SIG-M5 treated with dmso at 0.1 percent for 504 hours (cell line): ENCODE data around the gene BHMT.
"Not testable (repeated sequence)": the region's sequence is repeated elsewhere in the genome, so short reads cannot be mapped to it uniquely, and the experiment has no call there.

ENCODE experiments used
- DNase-seq: peaks from one replicate; lab custom pipeline; 2025; ENCODE audit not compliant: unreplicated experiment; lab: John Stamatoyannopoulos, UW

BHMT gene

DNA sequence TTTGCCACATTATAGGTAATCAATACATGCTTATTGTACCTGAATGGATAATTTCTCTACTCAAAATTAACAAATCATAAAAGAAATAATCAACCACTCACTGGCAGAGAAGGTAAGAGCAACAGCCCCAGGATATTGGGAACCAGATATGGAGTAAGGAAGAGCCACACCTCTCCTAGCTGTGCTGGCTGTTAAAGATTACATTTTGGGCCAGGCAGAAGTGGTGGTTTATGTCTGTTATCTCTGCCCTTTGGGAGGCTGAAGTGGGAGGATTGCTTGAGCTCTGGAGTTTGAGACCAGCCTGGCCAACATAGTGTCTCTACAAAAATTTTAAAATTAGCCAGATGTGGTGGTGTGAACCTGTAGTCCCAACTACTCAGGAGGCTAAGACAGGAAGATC lies 56.4 kb downstream of the BHMT start:
- DNase-seq, result no peak

DNA sequence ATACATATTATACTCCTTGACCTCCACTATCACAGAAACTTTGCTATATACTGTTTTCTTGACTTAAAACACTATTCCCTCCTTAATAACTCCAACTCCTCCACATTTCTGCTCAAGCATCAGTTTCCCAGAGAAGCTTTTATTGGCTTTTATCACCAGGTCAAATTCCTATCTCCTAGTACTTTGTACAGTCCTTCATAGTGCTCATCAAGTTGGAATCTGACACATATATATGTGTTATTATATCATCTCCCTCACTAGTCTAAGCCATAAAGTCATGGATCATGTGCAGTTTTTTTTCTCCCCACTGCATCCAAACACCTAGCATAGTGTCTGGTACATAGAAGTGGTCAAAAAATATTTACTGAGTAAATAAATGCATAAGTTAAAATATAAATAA lies 59.1 kb downstream of the BHMT start:
- DNase-seq, result no peak

DNA sequence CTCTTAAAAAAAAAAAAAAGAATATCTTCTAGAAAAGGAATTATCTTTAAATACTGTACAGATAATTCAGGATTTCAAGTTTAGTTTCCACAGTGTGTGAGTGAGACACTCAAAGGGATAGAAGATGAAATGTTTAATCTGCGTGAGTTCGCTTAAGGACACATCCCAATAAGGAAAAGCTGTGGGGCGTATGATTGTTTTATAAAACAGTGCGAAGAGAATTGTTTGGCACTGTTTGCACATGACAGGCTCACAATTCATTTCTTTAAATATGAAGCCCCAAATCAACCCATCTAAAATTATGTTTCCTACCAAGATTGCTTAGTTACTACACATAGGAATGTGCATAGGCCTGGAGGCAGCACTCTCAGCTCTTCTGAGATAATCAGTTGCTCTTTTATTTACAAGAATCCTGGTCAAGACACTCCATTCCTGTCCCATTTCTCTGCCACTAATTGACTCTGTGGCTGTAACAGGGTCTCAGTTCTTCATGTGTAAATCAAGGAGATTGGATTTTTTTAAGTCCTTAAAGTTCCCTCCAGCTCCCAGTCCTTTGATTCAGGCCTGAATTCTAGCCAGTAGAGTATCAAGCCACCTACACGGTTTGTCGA lies 60.1 kb downstream of the BHMT start:
- no peak for DNase-seq

DNA sequence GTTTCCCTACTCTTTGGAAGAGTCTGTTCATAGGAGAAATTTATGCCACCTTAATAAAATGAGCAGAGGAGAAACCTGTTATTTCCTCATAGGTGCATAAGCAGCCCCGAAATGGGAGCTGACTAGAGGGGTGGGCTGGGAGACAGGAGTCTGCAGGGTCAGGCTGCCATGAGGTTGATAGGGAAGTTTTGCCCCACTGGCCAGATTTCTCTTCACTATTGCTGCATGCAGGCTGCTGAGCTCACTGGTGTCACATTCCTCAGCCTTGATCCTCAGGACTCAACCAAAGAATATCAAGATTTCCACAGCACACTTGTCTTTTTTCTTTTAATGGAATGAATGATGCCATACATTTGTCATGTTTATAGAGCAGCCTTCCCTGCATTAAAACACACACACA lies 60.7 kb downstream of the BHMT start:
- no peak for DNase-seq

DNA sequence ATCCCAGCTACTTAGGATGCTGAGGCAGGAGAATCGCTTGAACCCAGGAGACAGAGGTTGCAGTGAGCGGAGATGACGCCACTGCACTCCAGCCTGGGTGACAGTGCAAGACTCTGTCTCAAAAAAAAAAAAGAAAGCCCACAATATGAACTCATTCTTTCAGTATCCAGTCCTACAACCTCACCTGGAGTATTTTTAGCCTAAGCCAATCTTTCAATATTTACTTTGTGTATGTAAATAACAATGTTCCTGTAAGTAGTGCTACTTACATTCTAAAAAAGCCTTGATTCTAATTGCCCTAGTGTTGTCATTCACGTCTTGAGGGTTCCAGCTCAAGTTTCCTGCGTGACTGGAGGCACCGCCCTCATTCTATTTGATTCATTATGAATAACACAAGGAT lies 62.0 kb downstream of the BHMT start:
- DNase-seq, result peak; percentile 74

DNA sequence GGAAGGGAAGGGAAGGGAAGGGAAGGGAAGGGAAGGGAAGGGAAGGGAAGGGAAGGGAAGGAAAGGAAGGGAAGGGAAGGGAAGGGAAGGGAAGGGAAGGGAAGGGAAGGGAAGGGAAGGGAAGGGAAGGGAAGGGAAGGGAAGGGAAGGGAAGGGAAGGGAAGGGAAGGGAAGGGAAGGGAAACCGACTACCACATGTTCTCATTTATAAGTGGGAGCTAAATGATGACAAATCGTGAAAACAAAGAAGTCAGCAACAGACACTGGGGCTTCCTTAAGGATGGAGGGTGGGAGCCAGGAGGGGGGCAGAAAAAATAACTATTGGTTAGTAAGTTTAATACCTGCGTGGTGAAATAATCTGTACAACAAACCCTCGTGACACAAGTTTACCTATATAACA lies 68.8 kb downstream of the BHMT start:
- DNase-seq, result not testable (repeated sequence)

DNA sequence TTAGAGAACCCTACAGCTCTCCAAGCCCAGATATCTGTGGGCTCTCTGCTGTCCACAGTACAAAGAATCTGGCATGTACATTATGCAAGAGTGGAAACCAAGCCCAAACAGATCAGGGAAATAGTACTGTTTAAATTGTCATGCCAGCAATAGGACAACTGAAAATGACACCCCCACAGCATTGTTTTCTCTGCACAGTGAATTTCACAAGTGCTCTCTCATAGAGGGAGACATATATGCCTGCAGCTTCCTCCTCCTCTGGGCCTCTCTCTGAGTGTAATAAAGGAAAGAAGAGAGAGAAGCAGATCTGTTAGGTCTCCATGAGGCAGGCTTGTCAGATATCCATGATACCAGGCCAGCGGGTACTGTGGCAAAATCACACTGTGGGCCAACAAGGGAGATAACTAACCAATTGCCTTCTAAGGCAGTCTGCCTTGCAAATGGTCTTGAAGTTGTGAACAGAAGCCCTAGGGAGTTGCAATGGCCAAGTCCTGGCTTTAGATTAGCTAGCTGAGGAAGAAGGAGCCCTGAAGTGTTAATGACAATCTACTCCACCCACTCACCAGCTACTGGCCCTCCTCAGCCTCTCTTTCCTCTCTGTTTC lies 69.9 kb downstream of the BHMT start:
- DNase-seq, result peak; percentile 59
